NCI-H2081 treated with DMSO at 0.1 percent for 48 hours (cell line): ENCODE data around the gene DLGAP1.

ENCODE experiments used
- DNase-seq: peaks from one replicate; lab custom pipeline; 2025; lab: John Stamatoyannopoulos, UW

The DLGAP1 gene

GRCh38 chr18:3985664-3986063, 469.4 kb downstream of the DLGAP1 start:
- no peak for DNase-seq

- no peak for DNase-seq
These were observed 470.1 kb downstream of the DLGAP1 start for GRCh38 chr18:3985020-3985419.

- no peak for DNase-seq
These were observed 470.8 kb downstream of the DLGAP1 start for GRCh38 chr18:3984163-3984757.

GRCh38 chr18:3983351-3983969, 471.6 kb downstream of the DLGAP1 start:
- no peak for DNase-seq

GRCh38 chr18:3982541-3982940, 472.6 kb downstream of the DLGAP1 start:
- DNase-seq = no peak

- DNase-seq = no peak
These were observed 476.1 kb downstream of the DLGAP1 start for GRCh38 chr18:3979024-3979423.

- no peak for DNase-seq
These were observed 481.8 kb downstream of the DLGAP1 start for GRCh38 chr18:3973191-3973850.

- no peak for DNase-seq
These were observed 482.7 kb downstream of the DLGAP1 start for GRCh38 chr18:3972291-3972930.

GRCh38 chr18:3970929-3971328, 484.2 kb downstream of the DLGAP1 start:
- no peak for DNase-seq

GRCh38 chr18:3967359-3968180, 487.5 kb downstream of the DLGAP1 start:
- DNase-seq = no peak

GRCh38 chr18:3966642-3967358, 488.3 kb downstream of the DLGAP1 start:
- no peak for DNase-seq

GRCh38 chr18:3966246-3966641, 488.9 kb downstream of the DLGAP1 start:
- no peak for DNase-seq

GRCh38 chr18:3960977-3961376, 494.1 kb downstream of the DLGAP1 start:
- no peak for DNase-seq

GRCh38 chr18:3960142-3960541, 495.0 kb downstream of the DLGAP1 start:
- DNase-seq = no peak

- no peak for DNase-seq
These were observed 503.1 kb downstream of the DLGAP1 start for GRCh38 chr18:3952031-3952430.

- no peak for DNase-seq
These were observed 504.3 kb downstream of the DLGAP1 start for GRCh38 chr18:3950668-3951404.

- no peak for DNase-seq
These were observed 506.1 kb downstream of the DLGAP1 start for GRCh38 chr18:3948958-3949357.

- DNase-seq = no peak
These were observed 507.7 kb downstream of the DLGAP1 start for GRCh38 chr18:3947383-3947782.

GRCh38 chr18:3935305-3935704, 519.8 kb downstream of the DLGAP1 start:
- DNase-seq = no peak

GRCh38 chr18:3932276-3932675, 522.8 kb downstream of the DLGAP1 start:
- DNase-seq = no peak
